ENCODE results near the gene DTX1. TPM values are rescaled to one million over a fixed set of nuclear protein-coding genes. Genes with fewer than 3 reads are reported as not detected.

DTX1 gene
- total and polyA plus RNA-seq, 4 donors, result 0.15 to 4.8 (median 2.3) TPM

DNA sequence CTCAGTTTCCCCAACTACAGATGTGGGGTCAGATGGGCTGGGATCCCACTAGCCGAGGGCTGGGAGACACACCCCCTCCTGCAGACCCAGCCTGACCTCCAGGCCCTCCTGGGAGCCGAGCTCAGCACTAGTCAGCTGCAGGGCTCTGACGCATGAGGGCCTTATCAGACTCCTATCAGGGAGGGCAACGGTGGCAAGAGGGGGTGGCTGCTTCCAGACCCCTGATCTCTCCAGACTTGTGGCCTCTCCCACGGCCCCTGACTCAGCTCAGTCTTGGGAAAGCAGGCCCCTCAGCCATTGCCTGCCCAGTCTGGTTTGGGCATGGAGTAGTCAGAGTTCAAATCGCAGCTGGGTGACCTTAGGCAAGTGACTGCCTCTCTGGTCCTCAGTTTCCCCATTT lies 76.5 kb downstream of the DTX1 start:
- 39 to 41% methylated on average over 6 of the region's 6 CpGs for WGBS, 2 donors
- no peak for DNase-seq
- H3K9me3 ChIP-seq (ENCODE audit: control insufficient read depth, low read length), result no peaks in the 10 kb centered on the region
- intact Hi-C loops (cut with DNase I), result no loop called here
- H3K36me3 ChIP-seq (ENCODE audit: control insufficient read depth in 1 of 2, insufficient read depth in 2 of 2, low read length in 1 of 2), result no peaks in the 10 kb centered on the region
- H3K27ac ChIP-seq (ENCODE audit: low read depth in 1 of 2, low read length in 2 of 2), result no peak overlapping the region
- no peaks in the 10 kb centered on the region for H3K27me3 ChIP-seq (ENCODE audit: control insufficient read depth in 1 of 2, insufficient read depth in 2 of 2, low read length in 1 of 2)
- H3K4me3 ChIP-seq (ENCODE audit: low read length in 2 of 2), result no peak overlapping the region
- no peak for ATAC-seq (ENCODE audit: low FRiP score)
- H3K4me1 ChIP-seq (ENCODE audit: control insufficient read depth in 1 of 2, insufficient read depth in 2 of 2, low read length in 2 of 2), result no peaks in the 10 kb centered on the region

GRCh38 chr12:113133666-113134065 lies 77.1 kb downstream of the DTX1 start:
- H3K27ac ChIP-seq (ENCODE audit: low read depth in 1 of 2, low read length in 2 of 2), result no peak overlapping the region
- 61 to 71% methylated on average over 3 of the region's 3 CpGs for WGBS, 2 donors
- H3K27me3 ChIP-seq (ENCODE audit: control insufficient read depth in 1 of 2, insufficient read depth in 2 of 2, low read length in 1 of 2), result no peaks in the 10 kb centered on the region
- ATAC-seq (ENCODE audit: low FRiP score), result no peak
- no peak for DNase-seq
- H3K9me3 ChIP-seq (ENCODE audit: control insufficient read depth, low read length), result no peaks in the 10 kb centered on the region
- no peaks in the 10 kb centered on the region for H3K36me3 ChIP-seq (ENCODE audit: control insufficient read depth in 1 of 2, insufficient read depth in 2 of 2, low read length in 1 of 2)
- no peaks in the 10 kb centered on the region for H3K4me1 ChIP-seq (ENCODE audit: control insufficient read depth in 1 of 2, insufficient read depth in 2 of 2, low read length in 2 of 2)
- intact Hi-C loops (cut with DNase I), result no loop called here
- H3K4me3 ChIP-seq (ENCODE audit: low read length in 2 of 2), result no peak overlapping the region

DNA sequence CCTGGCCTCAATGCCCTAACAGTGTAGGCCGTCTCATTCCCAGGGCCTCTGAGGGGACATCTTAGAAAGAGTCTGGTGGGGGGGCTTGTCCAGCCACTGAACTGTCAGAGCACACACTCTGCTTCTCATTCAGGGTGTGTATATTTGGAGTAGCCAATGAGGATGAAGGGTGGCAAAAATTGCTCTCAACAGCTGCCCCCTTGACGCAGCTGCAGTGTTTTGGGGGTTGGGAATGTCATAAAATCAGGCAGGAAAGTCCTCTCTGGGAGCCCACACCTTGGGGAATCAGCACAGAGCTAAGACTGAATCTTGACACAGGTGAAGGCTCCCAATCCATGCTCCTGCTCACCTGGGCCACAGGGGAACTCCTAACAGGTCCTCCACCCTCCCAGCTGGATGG lies 77.5 kb downstream of the DTX1 start:
- Histone ChIP-seq H3K9me3 (ENCODE audit: control insufficient read depth, low read length) (no peaks in the 10 kb centered on the region), H3K4me1 (ENCODE audit: control insufficient read depth in 1 of 2, insufficient read depth in 2 of 2, low read length in 2 of 2) (no peaks in the 10 kb centered on the region), H3K36me3 (ENCODE audit: control insufficient read depth in 1 of 2, insufficient read depth in 2 of 2, low read length in 1 of 2) (no peaks in the 10 kb centered on the region), H3K4me3 (ENCODE audit: low read length in 2 of 2) (no peak overlapping the region), H3K27me3 (ENCODE audit: control insufficient read depth in 1 of 2, insufficient read depth in 2 of 2, low read length in 1 of 2) (no peaks in the 10 kb centered on the region), H3K27ac (ENCODE audit: low read depth in 1 of 2, low read length in 2 of 2) (no peak overlapping the region)
- ATAC-seq (ENCODE audit: low FRiP score) (no peak), DNase-seq (no peak)
- 74 to 75% methylated on average over 2 of the region's 2 CpGs for WGBS, 2 donors
- intact Hi-C loops (cut with DNase I), result no loop called here

DNA sequence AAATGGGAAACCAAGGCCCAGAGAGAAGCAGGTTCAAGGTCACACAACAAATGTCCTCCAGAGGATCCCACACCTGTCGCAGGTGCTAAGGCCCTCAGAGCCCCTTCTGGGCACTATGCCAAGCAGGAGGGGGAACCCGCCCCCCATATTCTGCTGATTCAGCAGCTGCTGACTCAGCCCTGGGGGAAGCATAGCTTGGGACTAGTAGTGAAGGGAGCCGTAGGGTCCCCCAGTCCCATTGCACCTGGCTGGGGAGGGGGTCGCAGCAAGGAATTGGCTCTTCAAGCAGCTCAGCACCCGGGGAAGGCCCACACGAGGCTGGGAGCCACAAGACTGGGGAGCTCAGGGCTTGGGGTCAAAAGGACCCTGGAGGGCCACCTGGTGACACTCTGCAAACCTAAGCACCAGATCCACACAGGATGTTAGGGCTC lies 78.0 kb downstream of the DTX1 start:
- H3K36me3 ChIP-seq (ENCODE audit: control insufficient read depth in 1 of 2, insufficient read depth in 2 of 2, low read length in 1 of 2), result no peaks in the 10 kb centered on the region
- DNase-seq, result peak in 1 of 2 donors; percentile 71
- WGBS, 2 donors, result 53 to 71% methylated on average over 6 of the region's 6 CpGs
- no peaks in the 10 kb centered on the region for H3K27me3 ChIP-seq (ENCODE audit: control insufficient read depth in 1 of 2, insufficient read depth in 2 of 2, low read length in 1 of 2)
- no peaks in the 10 kb centered on the region for H3K4me1 ChIP-seq (ENCODE audit: control insufficient read depth in 1 of 2, insufficient read depth in 2 of 2, low read length in 2 of 2)
- no peaks in the 10 kb centered on the region for H3K9me3 ChIP-seq (ENCODE audit: control insufficient read depth, low read length)
- intact Hi-C loops (cut with DNase I), result no loop called here
- H3K27ac ChIP-seq (ENCODE audit: low read depth in 1 of 2, low read length in 2 of 2), result no peak overlapping the region
- H3K4me3 ChIP-seq (ENCODE audit: low read length in 2 of 2), result no peak overlapping the region
- no peak for ATAC-seq (ENCODE audit: low FRiP score)

- H3K4me1 ChIP-seq (ENCODE audit: control insufficient read depth in 1 of 2, insufficient read depth in 2 of 2, low read length in 2 of 2), result no peaks in the 10 kb centered on the region
- intact Hi-C loops (cut with DNase I), result no loop called here
- 3% methylated on average over 61 to 68 of the region's 68 CpGs for WGBS, 2 donors
- no peaks in the 10 kb centered on the region for H3K9me3 ChIP-seq (ENCODE audit: control insufficient read depth, low read length)
- no peaks in the 10 kb centered on the region for H3K27me3 ChIP-seq (ENCODE audit: control insufficient read depth in 1 of 2, insufficient read depth in 2 of 2, low read length in 1 of 2)
- H3K27ac ChIP-seq (ENCODE audit: low read depth in 1 of 2, low read length in 2 of 2), result no peak within 1 kb of the TSS
- no peaks in the 10 kb centered on the region for H3K36me3 ChIP-seq (ENCODE audit: control insufficient read depth in 1 of 2, insufficient read depth in 2 of 2, low read length in 1 of 2)
- no peak within 1 kb of the TSS for H3K4me3 ChIP-seq (ENCODE audit: low read length in 2 of 2)
- ATAC-seq (ENCODE audit: low FRiP score) (no peak), DNase-seq (peak in 1 of 2 donors; percentile 75)
These were observed 78.9 kb downstream of the DTX1 start, which contains the start of gene RASAL1 for GRCh38 chr12:113135178-113136127. TSS of gene RASAL1 (minus strand) at chr12:113135761. CDS start at chr12:113135462, 299 bp downstream.

GRCh38 chr12:113136128-113136989 lies 79.8 kb downstream of the DTX1 start:
- no peak for ATAC-seq (ENCODE audit: low FRiP score)
- H3K27ac ChIP-seq (ENCODE audit: low read depth in 1 of 2, low read length in 2 of 2), result no peak overlapping the region

GRCh38 chr12:113136990-113137511 lies 80.5 kb downstream of the DTX1 start:
- Histone ChIP-seq H3K4me3 (ENCODE audit: low read length in 2 of 2) (no peak overlapping the region), H3K27me3 (ENCODE audit: control insufficient read depth in 1 of 2, insufficient read depth in 2 of 2, low read length in 1 of 2) (no peaks in the 10 kb centered on the region), H3K4me1 (ENCODE audit: control insufficient read depth in 1 of 2, insufficient read depth in 2 of 2, low read length in 2 of 2) (no peaks in the 10 kb centered on the region), H3K36me3 (ENCODE audit: control insufficient read depth in 1 of 2, insufficient read depth in 2 of 2, low read length in 1 of 2) (no peaks in the 10 kb centered on the region), H3K9me3 (ENCODE audit: control insufficient read depth, low read length) (no peaks in the 10 kb centered on the region), H3K27ac (ENCODE audit: low read depth in 1 of 2, low read length in 2 of 2) (no peak overlapping the region)
- no peak for ATAC-seq (ENCODE audit: low FRiP score)
- intact Hi-C loops (cut with DNase I), result no loop called here
- 83 to 86% methylated on average over 6 of the region's 6 CpGs for WGBS, 2 donors
- peak in 1 of 2 donors; percentile 40 for DNase-seq

More at GRCh38 chr12:113136128-113136989, 79.8 kb downstream of the DTX1 start:
- Histone ChIP-seq H3K9me3 (ENCODE audit: control insufficient read depth, low read length) (no peaks in the 10 kb centered on the region), H3K4me3 (ENCODE audit: low read length in 2 of 2) (no peak overlapping the region), H3K4me1 (ENCODE audit: control insufficient read depth in 1 of 2, insufficient read depth in 2 of 2, low read length in 2 of 2) (no peaks in the 10 kb centered on the region), H3K27me3 (ENCODE audit: control insufficient read depth in 1 of 2, insufficient read depth in 2 of 2, low read length in 1 of 2) (no peaks in the 10 kb centered on the region), H3K36me3 (ENCODE audit: control insufficient read depth in 1 of 2, insufficient read depth in 2 of 2, low read length in 1 of 2) (no peaks in the 10 kb centered on the region)
- DNase-seq, result peak in 1 of 2 donors; percentile 68
- 32 to 33% methylated on average over 21 of the region's 21 CpGs for WGBS, 2 donors
- intact Hi-C loops (cut with DNase I), result no loop called here

DNA sequence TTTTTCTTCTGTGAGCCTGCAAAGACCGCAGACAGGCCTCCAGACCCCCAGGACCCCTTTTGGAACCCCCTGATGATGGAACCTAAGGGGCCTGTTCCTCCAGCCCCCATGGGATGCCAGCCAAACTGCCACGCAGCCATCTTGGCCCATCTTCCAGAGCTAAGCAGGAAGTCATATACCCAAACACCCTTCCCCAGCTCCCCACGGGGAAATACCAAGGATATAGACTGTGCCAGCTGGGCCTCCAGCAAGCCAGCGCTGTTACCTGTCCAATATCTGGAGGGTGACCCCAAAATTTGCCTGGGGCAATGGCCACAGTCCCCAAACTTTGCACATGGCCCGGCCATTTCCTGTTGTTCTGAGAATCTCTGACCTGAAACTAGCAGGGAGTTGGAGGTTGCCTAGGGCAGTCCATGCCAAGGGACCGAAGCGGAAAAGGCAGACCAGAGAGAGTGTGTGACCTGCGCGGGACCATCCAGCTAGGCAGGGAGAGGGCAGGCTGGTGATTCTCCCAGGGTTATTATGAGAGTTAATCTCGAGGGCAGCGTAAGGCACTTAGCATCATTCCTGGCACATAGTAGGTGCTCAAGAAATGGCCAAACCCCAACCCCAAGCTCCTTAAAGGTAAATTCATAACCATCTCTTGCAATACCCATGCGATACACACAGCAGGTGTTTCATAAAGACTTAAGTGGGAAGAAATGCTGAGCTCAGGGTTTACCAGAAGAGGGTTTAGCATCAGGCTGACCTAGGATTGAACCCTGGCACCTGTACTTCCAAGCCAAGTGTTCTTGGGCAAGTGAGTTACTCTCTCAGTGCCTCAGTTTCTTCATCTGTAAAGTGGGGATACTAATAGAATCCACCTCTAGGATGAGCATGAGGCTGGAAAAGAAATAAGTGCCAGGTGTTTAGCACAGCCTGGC lies 81.6 kb downstream of the DTX1 start:
- Histone ChIP-seq H3K36me3 (ENCODE audit: control insufficient read depth in 1 of 2, insufficient read depth in 2 of 2, low read length in 1 of 2) (no peaks in the 10 kb centered on the region), H3K27ac (ENCODE audit: low read depth in 1 of 2, low read length in 2 of 2) (no peak overlapping the region), H3K4me3 (ENCODE audit: low read length in 2 of 2) (no peak overlapping the region), H3K9me3 (ENCODE audit: control insufficient read depth, low read length) (no peaks in the 10 kb centered on the region), H3K4me1 (ENCODE audit: control insufficient read depth in 1 of 2, insufficient read depth in 2 of 2, low read length in 2 of 2) (no peaks in the 10 kb centered on the region), H3K27me3 (ENCODE audit: control insufficient read depth in 1 of 2, insufficient read depth in 2 of 2, low read length in 1 of 2) (no peaks in the 10 kb centered on the region)
- DNase-seq (peak in 1 of 2 donors; percentile 45), ATAC-seq (ENCODE audit: low FRiP score) (no peak)
- intact Hi-C loops (cut with DNase I), result no loop called here
- WGBS, 2 donors, result 83 to 84% methylated on average over 12 of the region's 12 CpGs
